Heart left ventricle (tissue), 13 donors: ENCODE measurements around the gene DCDC2C.

ENCODE experiments used
- POLR2A ChIP-seq, 2 donors: fragments of 450-650 bp; IDR thresholded peaks; one replicate each; pipeline ENCODE4 v1.6.1; 2017; ENCODE audit warnings: antibody characterized with exemption in 2 of 2, mild to moderate bottlenecking in 2 of 2, moderate library complexity in 2 of 2
- TF ChIP-seq, protein P1 (sequence below), 12 donors: fragments of 200-600 bp; sonication (generic) in 4 of 12; IDR thresholded peaks; one replicate each; pipeline versions ENCODE4 v1.5.0 to v1.8.0; 2018 to 2022; ENCODE audit warnings: antibody characterized with exemption in 12 of 12, mild to moderate bottlenecking in 5 of 12
- donor health status: ischemic (EF 13 %, LVEDD 7.1; RV severe dilation, severe dysfunction).
- donor health status: DM: no; HTN: yes; CAD: no.
- donor health status: DM: no; HTN: no; CAD: no.
- donor health status: ischemic (EF 25% LVEDD 6.9; RV normal size, moderate dysfunction).
- donor health status: ischemic (EF 25% LVEDD 5.7; RV mildly dilated, moderate dysfunction).
- donor health status: ischemic (EF 35%, LVEDD 5.7; RV mildly dilated, moderate dysfunction).
- donor health status: nonischemic (EF 11% LVEDD 7.7; RV severe dilation, severe dysfunction).
- donor health status: DM: yes; HTN: yes; CAD: no.
- donor health status: PGD.
- donor health status: ischemic (EF 29% LVEDD 5.4; RV normal size, mild dysfunction).
- donor health status: nonischemic (EF 23%, LVEDD 6.1; RV moderate dilation, normal function).

DNA sequence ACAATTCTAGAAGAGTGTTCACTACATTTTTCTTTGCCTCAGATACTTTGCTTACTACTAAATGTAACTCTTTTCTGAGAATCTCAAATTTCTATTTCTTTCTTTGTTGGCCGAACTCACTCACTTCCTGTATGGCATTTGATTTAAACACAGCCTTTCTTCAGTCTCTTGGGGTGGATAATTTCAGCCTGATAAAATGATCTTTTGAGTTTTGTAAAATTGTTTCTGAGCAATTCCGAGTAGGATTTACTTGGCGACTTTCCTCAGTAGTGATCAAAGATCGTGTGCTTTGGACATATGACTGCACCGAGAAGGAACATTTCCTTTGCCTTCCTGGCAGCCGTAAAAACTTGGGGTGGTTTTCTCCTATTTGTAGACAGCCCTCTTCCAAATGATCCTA, 127.4 kb downstream of the DCDC2C start:
- TF ChIP-seq, protein P1, sequence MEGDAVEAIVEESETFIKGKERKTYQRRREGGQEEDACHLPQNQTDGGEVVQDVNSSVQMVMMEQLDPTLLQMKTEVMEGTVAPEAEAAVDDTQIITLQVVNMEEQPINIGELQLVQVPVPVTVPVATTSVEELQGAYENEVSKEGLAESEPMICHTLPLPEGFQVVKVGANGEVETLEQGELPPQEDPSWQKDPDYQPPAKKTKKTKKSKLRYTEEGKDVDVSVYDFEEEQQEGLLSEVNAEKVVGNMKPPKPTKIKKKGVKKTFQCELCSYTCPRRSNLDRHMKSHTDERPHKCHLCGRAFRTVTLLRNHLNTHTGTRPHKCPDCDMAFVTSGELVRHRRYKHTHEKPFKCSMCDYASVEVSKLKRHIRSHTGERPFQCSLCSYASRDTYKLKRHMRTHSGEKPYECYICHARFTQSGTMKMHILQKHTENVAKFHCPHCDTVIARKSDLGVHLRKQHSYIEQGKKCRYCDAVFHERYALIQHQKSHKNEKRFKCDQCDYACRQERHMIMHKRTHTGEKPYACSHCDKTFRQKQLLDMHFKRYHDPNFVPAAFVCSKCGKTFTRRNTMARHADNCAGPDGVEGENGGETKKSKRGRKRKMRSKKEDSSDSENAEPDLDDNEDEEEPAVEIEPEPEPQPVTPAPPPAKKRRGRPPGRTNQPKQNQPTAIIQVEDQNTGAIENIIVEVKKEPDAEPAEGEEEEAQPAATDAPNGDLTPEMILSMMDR (IDR thresholded peaks at IDR 0.05) = no peak
- TF ChIP-seq POLR2A (IDR thresholded peaks at IDR 0.05) = no peak
